ENCODE data around the gene COL20A1.
"Not testable (repeated sequence)": the region's sequence is repeated elsewhere in the genome, so short reads cannot be mapped to it uniquely, and the experiment has no call there.

- TF ChIP-seq EZH2phosphoT487 (IDR thresholded peaks at IDR 0.05; ENCODE audit: insufficient read depth, low read depth); EZH2 (IDR thresholded peaks at IDR 0.05; ENCODE audit: insufficient read depth, poor library complexity, severe bottlenecking): not testable (repeated sequence)
These were observed 13.1 kb downstream of the COL20A1 start for GRCh38 chr20:63305933-63306672.
